A673 (cell line): ENCODE data around the gene NIF3L1.

ENCODE experiments used
- CTCF ChIP-seq: fragments of 300-800, 200-600 bp; sonication (generic); conservative IDR thresholded peaks from 2 replicates; pipeline ENCODE4 v1.5.1; 2017; ENCODE audit warnings: low read depth, mild to moderate bottlenecking, antibody characterized with exemption, low read length, moderate library complexity, mixed read lengths
- EZH2 ChIP-seq: fragments of 200-600 bp; sonication (generic); IDR thresholded peaks from 2 replicates; pipeline ENCODE4 v1.6.1; 2017; ENCODE audit warnings: borderline replicate concordance, low read depth, mild to moderate bottlenecking, mixed read lengths, antibody characterized with exemption, low read length; ENCODE audit not compliant: poor library complexity, severe bottlenecking

GRCh38 chr2:200864176-200865034 lies 24.8 kb upstream of the NIF3L1 start, which contains the start of gene CLK1:
- TF ChIP-seq CTCF (no peak), EZH2 (no peak)
